ENCODE measurements around the gene SEPTIN5.

Gene SEPTIN5

GRCh38 chr22:19749876-19750275 is 35.6 kb downstream of the SEPTIN5 start:
- no peak for DNase-seq (ENCODE audit: low spot score)

- no peak for DNase-seq (ENCODE audit: low spot score)
Observed at GRCh38 chr22:19750507-19751490, 36.5 kb downstream of the SEPTIN5 start.

GRCh38 chr22:19751497-19752245 is 37.4 kb downstream of the SEPTIN5 start:
- DNase-seq (ENCODE audit: low spot score): no peak

- DNase-seq (ENCODE audit: low spot score): no peak
Observed at GRCh38 chr22:19753090-19753842, 39.0 kb downstream of the SEPTIN5 start.

GRCh38 chr22:19753996-19754700 is 39.8 kb downstream of the SEPTIN5 start:
- no peak for DNase-seq (ENCODE audit: low spot score)

GRCh38 chr22:19754701-19755144 is 40.4 kb downstream of the SEPTIN5 start:
- DNase-seq (ENCODE audit: low spot score): no peak

- no peak for DNase-seq (ENCODE audit: low spot score)
Observed at GRCh38 chr22:19755145-19755710, 40.9 kb downstream of the SEPTIN5 start.

GRCh38 chr22:19755722-19756287 is 41.5 kb downstream of the SEPTIN5 start:
- no peak for DNase-seq (ENCODE audit: low spot score)

- DNase-seq (ENCODE audit: low spot score): peak; percentile 72
Observed at GRCh38 chr22:19756288-19757128, 42.2 kb downstream of the SEPTIN5 start.

- no peak for DNase-seq (ENCODE audit: low spot score)
Observed at GRCh38 chr22:19757140-19757984, 43.1 kb downstream of the SEPTIN5 start.

GRCh38 chr22:19757985-19758895 is 43.9 kb downstream of the SEPTIN5 start:
- no peak for DNase-seq (ENCODE audit: low spot score)

- DNase-seq (ENCODE audit: low spot score): no peak
Observed at GRCh38 chr22:19758896-19759426, 44.7 kb downstream of the SEPTIN5 start.

GRCh38 chr22:19759427-19760057 is 45.2 kb downstream of the SEPTIN5 start:
- no peak for DNase-seq (ENCODE audit: low spot score)

GRCh38 chr22:19760058-19760950 is 46.0 kb downstream of the SEPTIN5 start, which contains the start of gene TBX1:
TBX1 (plus strand) TSS chr22:19760778; CDS start chr22:19760844, 66 bp downstream.
- DNase-seq (ENCODE audit: low spot score): no peak

GRCh38 chr22:19760951-19761724 is 46.8 kb downstream of the SEPTIN5 start:
- no peak for DNase-seq (ENCODE audit: low spot score)

Data from CD4-positive, alpha-beta T cell treated with Interleukin-6 at 100 ng/mL for 8 hours (primary cell).